Right lobe of liver (tissue), 4 donors: Measurements from ENCODE around the gene CCSER1.
"Not testable (repeated sequence)": the region's sequence is repeated elsewhere in the genome, so short reads cannot be mapped to it uniquely, and the experiment has no call there.

Experiments used
- POLR2A ChIP-seq: fragments of 450-650 bp; IDR thresholded peaks from one replicate; pipeline ENCODE4 v1.6.1; 2017; ENCODE audit warnings: antibody characterized with exemption, mild to moderate bottlenecking
- TF ChIP-seq, protein P1 (sequence below), 4 donors: fragments of 200-600 bp in 3 of 4; fragments of 450-650 bp in 1 of 4; IDR thresholded peaks; one replicate each; pipeline versions ENCODE4 v1.5.1 to v1.8.0; 2016 to 2022; ENCODE audit warnings: antibody characterized with exemption in 4 of 4, mild to moderate bottlenecking in 2 of 4
- donor health status: DM: no; HTN: no; CAD: no.
- donor health status: DM: no; HTN: no; CAD: no.
- donor health status: DM: no; HTN: yes; CAD: no.

GRCh38 chr4:91268481-91268880 lies 1141.3 kb downstream of the CCSER1 start:
- TF ChIP-seq, protein P1, sequence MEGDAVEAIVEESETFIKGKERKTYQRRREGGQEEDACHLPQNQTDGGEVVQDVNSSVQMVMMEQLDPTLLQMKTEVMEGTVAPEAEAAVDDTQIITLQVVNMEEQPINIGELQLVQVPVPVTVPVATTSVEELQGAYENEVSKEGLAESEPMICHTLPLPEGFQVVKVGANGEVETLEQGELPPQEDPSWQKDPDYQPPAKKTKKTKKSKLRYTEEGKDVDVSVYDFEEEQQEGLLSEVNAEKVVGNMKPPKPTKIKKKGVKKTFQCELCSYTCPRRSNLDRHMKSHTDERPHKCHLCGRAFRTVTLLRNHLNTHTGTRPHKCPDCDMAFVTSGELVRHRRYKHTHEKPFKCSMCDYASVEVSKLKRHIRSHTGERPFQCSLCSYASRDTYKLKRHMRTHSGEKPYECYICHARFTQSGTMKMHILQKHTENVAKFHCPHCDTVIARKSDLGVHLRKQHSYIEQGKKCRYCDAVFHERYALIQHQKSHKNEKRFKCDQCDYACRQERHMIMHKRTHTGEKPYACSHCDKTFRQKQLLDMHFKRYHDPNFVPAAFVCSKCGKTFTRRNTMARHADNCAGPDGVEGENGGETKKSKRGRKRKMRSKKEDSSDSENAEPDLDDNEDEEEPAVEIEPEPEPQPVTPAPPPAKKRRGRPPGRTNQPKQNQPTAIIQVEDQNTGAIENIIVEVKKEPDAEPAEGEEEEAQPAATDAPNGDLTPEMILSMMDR (IDR thresholded peaks at IDR 0.05): not testable (repeated sequence)
- TF ChIP-seq POLR2A: not testable (repeated sequence)
